RWPE1 (cell line): ENCODE data around the gene LPIN1.

ENCODE experiments used
- CTCF ChIA-PET: fragments of 350-600 bp; sonication (Branson Sonifier 250); formaldehyde crosslinking; extraction: SDS; loops from one replicate; lab custom pipeline; 2021; lab: Yijun Ruan, JAX
- POLR2A ChIA-PET: fragments of 400-600 bp; formaldehyde crosslinking; extraction: SDS; loops from one replicate; lab custom pipeline; 2020; ENCODE audit warnings: antibody characterized with exemption; ENCODE audit not compliant: low non-redundant PET; lab: Yijun Ruan, JAX
- DNase-seq: peaks from one replicate; pipeline ENCODE4 v3.0.0; 2012; ENCODE audit warnings: low spot score
- H3K27ac ChIP-seq: fragments of 450-650 bp; 2 replicates; pipeline ENCODE4 v1.5.1; 2017
- CTCF ChIP-seq: fragments of 450-650 bp; conservative IDR thresholded peaks from 2 replicates; pipeline ENCODE4 v1.5.1; 2017; ENCODE audit warnings: low read depth, mild to moderate bottlenecking

LPIN1 gene

GRCh38 chr2:11830708-11831301 is 84.4 kb downstream of the LPIN1 start:
- DNase-seq: no peak
- no peak for TF ChIP-seq CTCF
- POLR2A ChIA-PET: no interaction called here
- peak overlapping the region; percentile 98 for H3K27ac ChIP-seq
- CTCF ChIA-PET: interaction anchor here (0.7 to 3.2 kb wide), 3 partner anchors 886 to 1175 kb away, joined by 3 to 25 read pairs (median 17); partner anchors contain the start of gene TRIB2

GRCh38 chr2:11831415-11831814 is 85.0 kb downstream of the LPIN1 start:
- DNase-seq: no peak
- ChIA-PET CTCF (interaction anchor here (2.7 to 3.2 kb wide), 2 partner anchors 886 to 1175 kb away, joined by 17 to 25 read pairs; partner anchors contain the start of gene TRIB2), POLR2A (no interaction called here)

GRCh38 chr2:11832531-11832930 is 86.1 kb downstream of the LPIN1 start:
- ChIA-PET POLR2A (interaction anchor here (0.5 kb wide), 1 partner anchor 10 kb away, joined by 3 read pairs; no protein-coding TSS in a partner anchor), CTCF (no interaction called here)
- no peak overlapping the region; the same call in 1 of the 2 replicates for H3K27ac ChIP-seq
- DNase-seq: no peak
- TF ChIP-seq CTCF: no peak

More at GRCh38 chr2:11831415-11831814, 85.0 kb downstream of the LPIN1 start:
- no peak for TF ChIP-seq CTCF
- peak overlapping the region; percentile 87 for H3K27ac ChIP-seq

GRCh38 chr2:11833601-11834000 is 87.2 kb downstream of the LPIN1 start:
- DNase-seq: no peak
- ChIA-PET CTCF (no interaction called here), POLR2A (no interaction called here)
- H3K27ac ChIP-seq: no peak overlapping the region
- no peak for TF ChIP-seq CTCF

GRCh38 chr2:11835403-11835802 is 89.0 kb downstream of the LPIN1 start:
- ChIA-PET POLR2A (no interaction called here), CTCF (interaction anchor here (0.5 kb wide), 1 partner anchor 252 kb away, joined by 3 read pairs; no protein-coding TSS in a partner anchor)
- no peak for DNase-seq
- TF ChIP-seq CTCF: no peak
- no peak overlapping the region for H3K27ac ChIP-seq

GRCh38 chr2:11836647-11837219 is 90.3 kb downstream of the LPIN1 start:
- H3K27ac ChIP-seq: no peak overlapping the region
- CTCF ChIA-PET: interaction anchor here (0.5 kb wide), 1 partner anchor 888 kb away, joined by 3 read pairs; no protein-coding TSS in a partner anchor
- TF ChIP-seq CTCF: no peak
- no peak for DNase-seq
- POLR2A ChIA-PET: no interaction called here
